HEK293 (cell line): Measurements from ENCODE around the gene SORBS2.

Experiments used
- SCRT1 ChIP-seq: fragments of 450-650 bp; formaldehyde crosslinking; IDR thresholded peaks from 2 replicates; pipeline ENCODE4 v1.5.1; 2016; ENCODE audit warnings: missing biosample characterization, missing genetic modification characterization, borderline replicate concordance
- TF ChIP-seq, protein P1 (sequence below): fragments of 450-650 bp; formaldehyde crosslinking; IDR thresholded peaks from 2 replicates; pipeline ENCODE4 v1.5.1; 2016; ENCODE audit warnings: missing biosample characterization, missing genetic modification characterization
- TF ChIP-seq, protein P2 (sequence below): fragments of 450-650 bp; formaldehyde crosslinking; IDR thresholded peaks from 2 replicates; pipeline ENCODE4 v1.5.1; 2016; ENCODE audit warnings: missing biosample characterization, missing genetic modification characterization

DNA sequence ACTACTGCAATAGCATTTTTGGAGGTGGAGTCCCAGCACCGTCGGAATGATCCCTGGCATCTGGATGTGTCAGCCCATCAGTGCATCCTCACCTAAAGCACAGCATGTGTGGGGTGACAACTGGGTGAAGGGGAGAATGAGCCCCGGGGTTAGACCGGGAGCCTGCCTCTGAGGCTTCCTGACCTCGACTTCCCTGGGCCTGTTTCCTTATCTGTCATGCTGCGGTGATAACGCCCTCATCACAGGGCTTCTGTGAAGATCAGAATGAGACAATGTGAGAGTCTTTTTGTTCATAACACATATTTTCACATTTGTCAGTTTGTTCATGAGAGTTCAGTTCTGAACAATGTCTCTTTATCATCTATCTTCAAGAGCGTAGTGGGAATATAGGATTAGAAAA is 245.6 kb downstream of the SORBS2 start:
- no peak for TF ChIP-seq SCRT1 (tag by site-specific recombination)
- TF ChIP-seq, protein P1, sequence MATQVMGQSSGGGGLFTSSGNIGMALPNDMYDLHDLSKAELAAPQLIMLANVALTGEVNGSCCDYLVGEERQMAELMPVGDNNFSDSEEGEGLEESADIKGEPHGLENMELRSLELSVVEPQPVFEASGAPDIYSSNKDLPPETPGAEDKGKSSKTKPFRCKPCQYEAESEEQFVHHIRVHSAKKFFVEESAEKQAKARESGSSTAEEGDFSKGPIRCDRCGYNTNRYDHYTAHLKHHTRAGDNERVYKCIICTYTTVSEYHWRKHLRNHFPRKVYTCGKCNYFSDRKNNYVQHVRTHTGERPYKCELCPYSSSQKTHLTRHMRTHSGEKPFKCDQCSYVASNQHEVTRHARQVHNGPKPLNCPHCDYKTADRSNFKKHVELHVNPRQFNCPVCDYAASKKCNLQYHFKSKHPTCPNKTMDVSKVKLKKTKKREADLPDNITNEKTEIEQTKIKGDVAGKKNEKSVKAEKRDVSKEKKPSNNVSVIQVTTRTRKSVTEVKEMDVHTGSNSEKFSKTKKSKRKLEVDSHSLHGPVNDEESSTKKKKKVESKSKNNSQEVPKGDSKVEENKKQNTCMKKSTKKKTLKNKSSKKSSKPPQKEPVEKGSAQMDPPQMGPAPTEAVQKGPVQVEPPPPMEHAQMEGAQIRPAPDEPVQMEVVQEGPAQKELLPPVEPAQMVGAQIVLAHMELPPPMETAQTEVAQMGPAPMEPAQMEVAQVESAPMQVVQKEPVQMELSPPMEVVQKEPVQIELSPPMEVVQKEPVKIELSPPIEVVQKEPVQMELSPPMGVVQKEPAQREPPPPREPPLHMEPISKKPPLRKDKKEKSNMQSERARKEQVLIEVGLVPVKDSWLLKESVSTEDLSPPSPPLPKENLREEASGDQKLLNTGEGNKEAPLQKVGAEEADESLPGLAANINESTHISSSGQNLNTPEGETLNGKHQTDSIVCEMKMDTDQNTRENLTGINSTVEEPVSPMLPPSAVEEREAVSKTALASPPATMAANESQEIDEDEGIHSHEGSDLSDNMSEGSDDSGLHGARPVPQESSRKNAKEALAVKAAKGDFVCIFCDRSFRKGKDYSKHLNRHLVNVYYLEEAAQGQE (tag by site-specific recombination): no peak
- TF ChIP-seq, protein P2, sequence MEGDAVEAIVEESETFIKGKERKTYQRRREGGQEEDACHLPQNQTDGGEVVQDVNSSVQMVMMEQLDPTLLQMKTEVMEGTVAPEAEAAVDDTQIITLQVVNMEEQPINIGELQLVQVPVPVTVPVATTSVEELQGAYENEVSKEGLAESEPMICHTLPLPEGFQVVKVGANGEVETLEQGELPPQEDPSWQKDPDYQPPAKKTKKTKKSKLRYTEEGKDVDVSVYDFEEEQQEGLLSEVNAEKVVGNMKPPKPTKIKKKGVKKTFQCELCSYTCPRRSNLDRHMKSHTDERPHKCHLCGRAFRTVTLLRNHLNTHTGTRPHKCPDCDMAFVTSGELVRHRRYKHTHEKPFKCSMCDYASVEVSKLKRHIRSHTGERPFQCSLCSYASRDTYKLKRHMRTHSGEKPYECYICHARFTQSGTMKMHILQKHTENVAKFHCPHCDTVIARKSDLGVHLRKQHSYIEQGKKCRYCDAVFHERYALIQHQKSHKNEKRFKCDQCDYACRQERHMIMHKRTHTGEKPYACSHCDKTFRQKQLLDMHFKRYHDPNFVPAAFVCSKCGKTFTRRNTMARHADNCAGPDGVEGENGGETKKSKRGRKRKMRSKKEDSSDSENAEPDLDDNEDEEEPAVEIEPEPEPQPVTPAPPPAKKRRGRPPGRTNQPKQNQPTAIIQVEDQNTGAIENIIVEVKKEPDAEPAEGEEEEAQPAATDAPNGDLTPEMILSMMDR (tag by site-specific recombination): no peak
